HG03460 (cell line): Measurements from ENCODE around the gene AAR2.

ENCODE experiments used
- ATAC-seq: cut with Tn5 transposase; IDR thresholded peaks from one replicate; pipeline ENCODE4 v1.9.1; 2021; ENCODE audit not compliant: unreplicated experiment

The AAR2 gene

GRCh38 chr20:36217226-36217625 is 19.1 kb upstream of the AAR2 start:
- no peak for ATAC-seq

DNA sequence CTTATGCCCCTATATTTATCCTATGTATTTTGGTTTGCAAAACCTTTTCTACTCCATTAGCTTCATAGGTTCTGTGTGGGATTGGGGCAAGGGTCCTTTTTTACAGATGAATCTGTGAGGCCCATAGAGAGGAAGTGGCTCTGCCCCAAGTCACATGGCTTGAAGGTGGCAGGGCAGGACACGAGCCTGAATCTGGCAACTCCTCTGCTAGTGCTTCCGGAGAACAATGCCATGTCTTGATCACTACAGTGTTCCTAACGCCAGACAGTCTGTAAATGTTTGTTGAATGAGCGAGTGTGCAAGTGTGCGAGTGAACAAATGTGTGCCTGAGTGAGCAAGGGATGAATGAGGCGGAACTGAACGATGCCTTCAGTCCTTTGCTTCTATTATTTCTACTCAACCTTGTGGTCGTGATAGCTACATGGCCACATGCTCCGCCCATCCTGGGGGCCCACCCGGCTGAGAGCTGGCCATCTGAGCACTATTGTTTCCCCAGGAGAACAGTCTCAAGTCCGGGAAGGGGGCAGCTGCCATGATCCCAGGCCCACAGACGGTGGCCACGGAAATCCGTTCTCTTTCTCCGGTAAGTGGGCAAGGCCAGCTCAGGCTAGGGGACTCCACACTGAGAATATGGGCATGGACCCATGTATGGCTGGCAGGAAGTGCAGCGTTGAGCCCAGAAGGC is 17.8 kb upstream of the AAR2 start:
- no peak for ATAC-seq

GRCh38 chr20:36219671-36220220 is 16.5 kb upstream of the AAR2 start:
- ATAC-seq = no peak

DNA sequence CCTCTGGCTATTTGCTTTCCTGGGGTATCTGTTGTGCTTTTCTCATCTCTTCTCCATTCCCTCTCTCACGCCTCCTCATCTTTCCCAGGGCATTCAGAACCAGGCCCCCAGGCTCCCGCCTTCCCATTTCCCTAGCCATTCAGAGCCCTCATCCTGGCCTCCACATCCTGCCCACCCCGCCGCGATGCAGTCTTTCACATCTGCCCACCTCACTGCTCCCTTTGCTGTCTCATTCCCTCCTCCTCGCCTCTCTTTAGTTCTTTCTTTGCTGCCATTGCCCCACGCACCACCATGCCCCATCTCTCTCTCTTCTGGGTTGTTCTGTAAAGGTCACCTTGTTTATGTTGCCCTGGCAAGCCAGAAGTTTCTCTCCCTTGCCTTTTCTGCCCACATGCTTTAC is 10.6 kb upstream of the AAR2 start:
- ATAC-seq = no peak

GRCh38 chr20:36228770-36229169 is 7.5 kb upstream of the AAR2 start:
- no peak for ATAC-seq

GRCh38 chr20:36230019-36230418 is 6.3 kb upstream of the AAR2 start:
- ATAC-seq = no peak

DNA sequence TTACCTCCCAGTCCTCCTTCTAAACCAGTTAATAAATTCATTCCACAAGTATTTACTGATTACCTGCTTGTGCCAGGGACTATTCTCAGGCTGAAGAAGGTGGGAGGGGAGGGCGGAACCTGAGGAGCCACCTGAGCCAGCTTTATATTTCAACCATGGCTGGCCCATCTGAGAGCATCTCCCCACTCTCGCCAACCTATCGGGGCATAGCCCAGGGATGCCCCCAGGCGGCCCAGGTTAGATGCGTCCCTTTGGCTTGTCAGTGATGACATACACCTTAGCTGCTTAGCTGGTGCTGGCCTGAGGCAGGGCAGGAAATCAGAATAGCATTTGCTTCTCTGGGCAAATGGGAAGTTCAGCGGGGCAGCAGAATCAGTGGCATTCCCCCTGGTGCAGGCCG is 4.9 kb upstream of the AAR2 start:
- ATAC-seq = no peak

DNA sequence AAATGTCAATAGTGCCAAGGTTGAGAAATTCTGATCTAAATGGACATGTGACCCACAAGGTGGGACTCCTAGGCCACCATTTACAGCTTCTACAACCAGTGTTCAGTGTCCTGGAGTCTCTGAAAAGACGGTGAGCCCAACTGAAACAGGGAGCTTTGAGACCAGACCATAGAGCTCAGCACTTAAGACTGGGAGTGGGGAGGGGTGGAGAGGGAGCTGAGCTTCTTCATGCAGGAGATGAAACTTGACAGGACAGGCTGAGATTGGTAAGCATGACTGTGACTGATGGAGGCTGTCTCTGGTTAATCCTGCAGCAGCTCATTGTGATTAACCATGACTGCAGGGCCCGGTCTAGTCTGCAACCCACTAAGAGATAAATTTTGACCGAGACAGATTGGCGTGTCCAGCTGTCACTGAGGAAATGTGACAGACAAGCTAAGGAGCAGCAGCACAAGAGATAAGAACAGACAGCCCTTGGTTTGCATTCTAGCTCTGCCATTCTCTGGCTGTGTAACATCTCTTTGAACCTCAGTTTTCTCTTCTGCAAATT is 1.4 kb upstream of the AAR2 start:
- no peak for ATAC-seq

DNA sequence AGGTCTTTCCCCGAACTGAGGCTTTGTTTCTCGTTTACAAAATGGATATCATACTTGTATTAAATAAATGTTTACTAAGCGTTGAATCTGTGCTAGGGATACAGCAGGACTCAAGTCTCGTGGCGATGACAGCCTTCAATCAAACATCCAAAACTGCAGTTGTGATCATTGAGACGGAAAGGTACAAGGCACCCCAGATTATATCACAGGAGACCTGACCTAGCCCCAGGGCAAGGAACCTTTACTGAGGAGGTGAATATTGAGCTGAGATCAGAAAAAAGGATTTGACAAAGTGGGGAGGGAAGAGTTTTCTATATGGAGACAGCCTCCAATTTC is 476 bp downstream of the AAR2 start:
- ATAC-seq = no peak

DNA sequence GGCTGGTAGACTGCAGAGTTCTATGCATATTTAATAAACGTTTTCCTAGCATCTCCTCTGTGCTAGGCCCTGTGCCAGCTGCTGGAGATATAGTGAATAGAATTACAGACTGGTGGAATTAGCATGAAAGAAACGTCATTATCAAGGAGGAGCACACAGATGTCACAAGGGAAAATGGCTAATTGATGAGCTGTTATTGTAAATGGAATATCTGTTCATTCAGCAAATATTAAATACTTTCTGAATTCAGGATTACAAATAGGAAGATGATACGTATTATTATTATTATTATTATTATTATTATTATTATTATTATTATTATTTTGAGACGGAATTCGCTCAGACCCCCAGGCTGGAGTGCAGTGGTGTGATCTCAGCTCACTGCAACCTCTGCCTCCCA is 1.2 kb downstream of the AAR2 start:
- ATAC-seq = no peak

DNA sequence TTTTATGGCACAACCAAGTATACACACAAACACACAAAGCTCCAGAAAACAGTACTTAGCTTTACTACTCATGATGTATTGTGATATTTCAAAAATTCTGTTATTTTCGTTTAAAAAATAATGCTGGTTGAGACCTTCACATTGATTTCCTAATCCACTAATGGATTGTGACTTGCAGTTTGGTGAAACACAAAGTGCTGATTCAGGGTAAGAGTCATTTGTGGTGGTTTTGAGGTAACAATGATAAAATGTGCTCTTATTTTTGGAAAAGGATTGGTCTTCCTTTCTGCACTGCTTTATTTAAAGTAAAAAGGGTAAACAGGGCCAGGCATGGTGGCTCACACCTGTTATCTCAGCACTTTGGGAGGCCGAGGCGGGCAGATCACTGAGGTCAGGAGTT is 1.9 kb downstream of the AAR2 start:
- no peak for ATAC-seq

DNA sequence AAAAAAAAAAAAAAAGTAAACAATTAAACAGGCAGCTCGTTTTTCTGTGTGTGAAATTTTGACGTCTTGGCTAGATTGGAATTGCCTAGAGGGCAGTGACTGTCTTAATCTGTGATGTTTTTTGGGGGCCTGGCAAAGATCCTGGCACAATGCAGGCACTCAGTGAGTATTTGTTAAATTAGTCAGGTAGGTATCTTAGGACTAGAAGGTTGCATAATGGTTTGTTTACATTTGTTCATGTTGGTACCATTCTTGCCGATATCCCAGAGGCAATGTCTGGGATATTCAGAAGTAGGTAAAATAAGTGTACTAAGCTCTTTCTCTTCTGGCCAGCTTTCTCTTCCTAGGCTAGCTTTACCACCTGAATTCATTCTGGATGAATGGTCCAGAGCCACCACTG is 2.5 kb downstream of the AAR2 start:
- no peak for ATAC-seq

DNA sequence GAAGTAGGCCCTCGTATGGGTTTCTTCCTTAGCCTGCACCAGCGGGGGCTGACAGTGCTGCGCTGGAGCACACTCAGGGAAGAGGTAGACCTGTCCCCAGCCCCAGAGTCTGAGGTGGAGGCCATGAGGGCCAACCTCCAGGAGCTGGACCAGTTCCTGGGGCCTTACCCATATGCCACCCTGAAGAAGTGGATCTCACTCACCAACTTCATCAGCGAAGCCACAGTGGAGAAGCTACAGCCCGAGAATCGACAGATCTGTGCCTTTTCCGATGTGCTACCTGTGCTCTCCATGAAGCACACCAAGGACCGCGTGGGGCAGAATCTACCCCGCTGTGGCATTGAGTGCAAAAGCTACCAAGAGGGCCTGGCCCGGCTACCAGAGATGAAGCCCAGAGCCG is 3.8 kb downstream of the AAR2 start:
- no peak for ATAC-seq

GRCh38 chr20:36241678-36242077 is 5.4 kb downstream of the AAR2 start:
- ATAC-seq = no peak

DNA sequence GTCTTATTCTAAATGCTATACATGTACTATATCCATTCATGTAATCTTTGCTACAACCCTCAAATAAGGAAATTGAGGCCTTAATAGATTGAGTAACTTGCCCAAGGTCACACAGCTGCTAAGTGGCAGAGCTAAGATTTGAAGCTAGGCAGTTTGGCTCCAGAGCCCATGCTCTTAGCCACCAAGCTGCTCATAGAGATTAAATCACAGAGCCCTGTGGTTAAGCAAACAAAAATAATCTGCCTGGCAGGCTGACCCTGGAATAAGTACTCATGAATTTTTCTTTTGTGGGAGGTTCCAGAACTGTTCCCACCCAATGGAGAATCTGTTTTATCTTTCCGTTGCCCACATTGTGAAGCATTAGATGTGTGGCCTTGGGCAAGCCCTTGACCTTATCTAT is 7.4 kb downstream of the AAR2 start:
- no peak for ATAC-seq

- no peak for ATAC-seq
Observed at GRCh38 chr20:36246401-36246800, 10.1 kb downstream of the AAR2 start.

DNA sequence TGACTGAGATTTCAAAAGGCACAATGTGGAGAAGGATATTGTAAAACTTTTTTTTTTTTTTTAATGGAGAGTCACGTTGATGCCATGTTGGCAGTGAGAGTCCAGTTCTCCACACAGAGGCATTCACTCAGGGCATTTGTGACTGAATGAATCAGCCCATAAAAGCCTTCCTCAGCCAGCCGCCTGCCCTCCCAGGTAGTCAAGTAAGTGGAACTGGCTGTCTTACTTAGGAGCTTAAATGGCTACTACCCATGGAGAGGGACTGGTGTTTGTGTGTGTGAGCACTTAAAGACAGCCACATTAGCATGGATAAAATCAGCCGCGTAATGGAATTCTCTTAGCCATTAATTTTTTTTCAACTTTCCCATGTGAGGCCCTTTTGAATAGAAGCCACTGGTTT is 12.6 kb downstream of the AAR2 start:
- no peak for ATAC-seq

GRCh38 chr20:36249450-36249849 is 13.2 kb downstream of the AAR2 start:
- no peak for ATAC-seq

GRCh38 chr20:36251426-36251825 is 15.1 kb downstream of the AAR2 start:
- ATAC-seq = no peak

- no peak for ATAC-seq
Observed at GRCh38 chr20:36252511-36252910, 16.2 kb downstream of the AAR2 start.

DNA sequence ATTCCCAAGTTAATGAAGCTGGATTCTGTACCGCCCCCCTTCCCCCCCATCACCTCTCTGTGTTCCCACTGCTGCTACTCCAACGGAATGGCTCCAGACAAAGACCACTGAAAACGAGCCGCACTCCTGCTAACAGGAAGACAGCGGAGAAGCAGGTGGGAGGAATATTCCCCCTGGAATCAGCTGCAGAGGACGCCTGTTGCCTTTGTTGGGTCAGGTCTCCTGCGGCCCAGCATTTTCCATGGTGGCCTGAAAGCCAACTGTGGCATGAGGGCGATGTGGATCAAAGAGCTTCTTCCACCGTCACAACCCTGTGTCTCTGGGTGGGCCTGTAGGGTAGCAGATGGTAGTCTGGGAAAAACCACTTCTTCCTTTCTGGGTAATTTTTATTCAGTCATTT is 16.8 kb downstream of the AAR2 start:
- ATAC-seq = no peak

- no peak for ATAC-seq
Observed at GRCh38 chr20:36254076-36254475, 17.8 kb downstream of the AAR2 start.

DNA sequence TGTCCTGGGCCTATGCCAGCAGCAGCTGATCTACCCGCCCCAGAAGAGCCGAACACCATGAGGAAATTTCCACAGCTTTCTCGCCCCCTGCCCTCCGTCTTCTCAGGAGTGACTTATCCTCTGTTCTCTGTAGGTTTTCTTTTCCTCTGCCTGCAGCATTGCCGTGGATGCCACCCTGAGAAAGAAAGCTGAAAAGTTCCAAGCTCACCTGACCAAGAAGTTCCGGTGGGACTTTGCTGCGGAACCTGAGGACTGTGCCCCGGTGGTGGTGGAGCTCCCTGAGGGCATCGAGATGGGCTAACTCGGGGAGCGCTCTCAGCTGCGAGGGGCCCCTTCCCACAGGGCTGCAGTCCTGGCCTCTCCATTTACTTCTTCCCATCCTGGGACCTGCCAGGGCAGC is 19.2 kb downstream of the AAR2 start:
- no peak for ATAC-seq
